ENCODE results near the gene NKAIN1. TPM values are rescaled to one million over a fixed set of nuclear protein-coding genes. Genes with fewer than 3 reads are reported as not detected.

Gene NKAIN1
- total RNA-seq, 2 experiments from 2014 or later, result not detected

Other genes starting within 250 kb of the NKAIN1 start
- 100 to 1,000 TPM in 1 of 2 experiments, 10 to 100 TPM in 1; 94.9 to 104 TPM for gene PUM1, start 174.2 kb downstream of the NKAIN1 start, total RNA-seq
- gene SNRNP40, start 56.9 kb upstream of the NKAIN1 start, total RNA-seq, result 100 to 1,000 TPM; 110 to 117 TPM
- gene ZCCHC17, start 57.1 kb upstream of the NKAIN1 start, total RNA-seq, result 10 to 100 TPM; 30.3 to 34.3 TPM
- not detected for gene FABP3, start 133.2 kb upstream of the NKAIN1 start, total RNA-seq
- gene SERINC2, start 173.3 kb upstream of the NKAIN1 start, total RNA-seq, result under 1 TPM in 1 of 2 experiments, not detected in 1; 0.29 TPM